HTERT RPE-1 (cell line): Measurements from ENCODE around the gene PADI2.

Experiments
- in situ Hi-C: fragments of 300-500 bp; cut with MboI; formaldehyde crosslinking; loops from 4 replicates; pipeline ENCODE4 v1.14.3; 2020; ENCODE audit warnings: low sequenced_read_pairs

PADI2 gene

GRCh38 chr1:17059391-17060305, 59.6 kb downstream of the PADI2 start:
- in situ Hi-C loops = no loop called here

- in situ Hi-C loops = no loop called here
These were observed 62.7 kb downstream of the PADI2 start for GRCh38 chr1:17056551-17056950.

GRCh38 chr1:17055801-17056200, 63.5 kb downstream of the PADI2 start:
- in situ Hi-C loops = no loop called here

GRCh38 chr1:17053685-17054410, 65.4 kb downstream of the PADI2 start, which contains the start of gene SDHB:
Gene SDHB, minus strand, starts transcription at chr1:17054032. Its CDS starts 13 bp downstream, at chr1:17054019.
- in situ Hi-C loops = no loop called here

GRCh38 chr1:17053086-17053684, 66.1 kb downstream of the PADI2 start:
- in situ Hi-C loops = no loop called here

- in situ Hi-C loops = no loop called here
These were observed 66.6 kb downstream of the PADI2 start for GRCh38 chr1:17052641-17053040.

- in situ Hi-C loops = no loop called here
These were observed 67.2 kb downstream of the PADI2 start for GRCh38 chr1:17052038-17052437.

- in situ Hi-C loops = no loop called here
These were observed 71.3 kb downstream of the PADI2 start for GRCh38 chr1:17047924-17048323.

GRCh38 chr1:17046334-17046657, 73.0 kb downstream of the PADI2 start:
- in situ Hi-C loops = no loop called here

GRCh38 chr1:17045634-17046333, 73.5 kb downstream of the PADI2 start:
- in situ Hi-C loops = no loop called here

GRCh38 chr1:17045150-17045549, 74.1 kb downstream of the PADI2 start:
- in situ Hi-C loops = no loop called here

- in situ Hi-C loops = no loop called here
These were observed 75.6 kb downstream of the PADI2 start for GRCh38 chr1:17043676-17044075.

GRCh38 chr1:17040135-17040534, 79.1 kb downstream of the PADI2 start:
- in situ Hi-C loops = no loop called here

- in situ Hi-C loops = no loop called here
These were observed 79.7 kb downstream of the PADI2 start for GRCh38 chr1:17039522-17039921.

- in situ Hi-C loops = no loop called here
These were observed 85.8 kb downstream of the PADI2 start for GRCh38 chr1:17033481-17033880.

- in situ Hi-C loops = no loop called here
These were observed 86.5 kb downstream of the PADI2 start for GRCh38 chr1:17032741-17033140.

- in situ Hi-C loops = no loop called here
These were observed 87.8 kb downstream of the PADI2 start for GRCh38 chr1:17031436-17031835.

- in situ Hi-C loops = no loop called here
These were observed 89.0 kb downstream of the PADI2 start for GRCh38 chr1:17030206-17030605.

GRCh38 chr1:17028662-17029188, 90.5 kb downstream of the PADI2 start:
- in situ Hi-C loops = no loop called here

- in situ Hi-C loops = no loop called here
These were observed 91.4 kb downstream of the PADI2 start for GRCh38 chr1:17027900-17028299.

GRCh38 chr1:17027403-17027802, 91.8 kb downstream of the PADI2 start:
- in situ Hi-C loops = no loop called here
